KMS-11 (cell line): ENCODE data around the gene RIPOR2.

Source experiments
- H2AFZ ChIP-seq: fragments of 200-600 bp; sonication (generic); 2 replicates; pipeline ENCODE4 v1.6.1; 2016; ENCODE audit warnings: antibody characterized with exemption, mixed run types, low read depth
- H3K27ac ChIP-seq: fragments of 200-600 bp; sonication (generic); 2 replicates; pipeline ENCODE4 v1.6.1; 2016; ENCODE audit warnings: mild to moderate bottlenecking, mixed run types
- H3K27me3 ChIP-seq: fragments of 200-600 bp; sonication (generic); 2 replicates; pipeline ENCODE4 v1.6.1; 2017; ENCODE audit warnings: mild to moderate bottlenecking, low read depth, mixed run types, moderate library complexity; ENCODE audit not compliant: insufficient read depth
- H3K36me3 ChIP-seq: fragments of 200-600 bp; sonication (generic); 2 replicates; pipeline ENCODE4 v1.6.1; 2017; ENCODE audit warnings: mild to moderate bottlenecking, mixed run types; ENCODE audit not compliant: insufficient read depth
- H3K4me1 ChIP-seq: fragments of 200-600 bp; sonication (generic); 2 replicates; pipeline ENCODE4 v1.6.1; 2016; ENCODE audit warnings: mild to moderate bottlenecking, low read depth, mixed run types; ENCODE audit not compliant: poor library complexity, severe bottlenecking
- H3K4me2 ChIP-seq: fragments of 200-600 bp; sonication (generic); 2 replicates; pipeline ENCODE4 v1.7.0; 2016; ENCODE audit warnings: mild to moderate bottlenecking, mixed run types
- H3K4me3 ChIP-seq: fragments of 200-600 bp; sonication (generic); IDR thresholded peaks from 2 replicates; pipeline ENCODE4 v1.6.1; 2017; ENCODE audit warnings: low read depth, low read length, mixed read lengths; ENCODE audit not compliant: insufficient read depth
- H3K79me2 ChIP-seq: fragments of 200-600 bp; sonication (generic); 2 replicates; pipeline ENCODE4 v1.6.1; 2016; ENCODE audit warnings: low read depth, mixed run types; ENCODE audit not compliant: insufficient read depth
- H3K9ac ChIP-seq: fragments of 200-600 bp; sonication (generic); 2 replicates; pipeline ENCODE4 v1.6.1; 2016; ENCODE audit warnings: mild to moderate bottlenecking, mixed run types
- H4K20me1 ChIP-seq: fragments of 200-600 bp; sonication (generic); 2 replicates; pipeline ENCODE4 v1.6.1; 2016; ENCODE audit warnings: mild to moderate bottlenecking, mixed run types; ENCODE audit not compliant: insufficient read depth
- CTCF ChIP-seq: fragments of 200-600 bp; sonication (generic); conservative IDR thresholded peaks from 2 replicates; pipeline ENCODE4 v1.6.1; 2017; ENCODE audit warnings: low read depth, mild to moderate bottlenecking, antibody characterized with exemption, low read length, moderate library complexity, mixed read lengths

The RIPOR2 gene

GRCh38 chr6:24935366-24936152 is at the start of gene RIPOR2:
TSS of gene RIPOR2 (minus strand) at chr6:24935960. CDS start at chr6:24935898, 62 bp downstream.
- H3K4me1 ChIP-seq = peaks cover 10% of the 10 kb centered on the region

GRCh38 chr6:24985323-24985722 is 49.6 kb upstream of the RIPOR2 start:
- H3K27ac ChIP-seq = no peak overlapping the region
- H3K4me3 ChIP-seq = no peak overlapping the region
- no peak overlapping the region for H2AFZ ChIP-seq
- no peak for TF ChIP-seq CTCF
- H3K4me1 ChIP-seq = no peaks in the 10 kb centered on the region
- no peaks in the 10 kb centered on the region for H3K27me3 ChIP-seq
- H3K36me3 ChIP-seq = no peaks in the 10 kb centered on the region
- H3K79me2 ChIP-seq = no peaks in the 10 kb centered on the region
- no peak overlapping the region for H3K4me2 ChIP-seq
- H4K20me1 ChIP-seq = no peaks in the 10 kb centered on the region
- H3K9ac ChIP-seq = no peak overlapping the region

More at GRCh38 chr6:24935366-24936152, at the start of gene RIPOR2:
- H3K4me2 ChIP-seq = peak within 1 kb of the TSS; percentile 34; the same call in 1 of the 2 replicates
- no peaks in the 10 kb centered on the region for H3K27me3 ChIP-seq
- no peak within 1 kb of the TSS for H3K27ac ChIP-seq
- no peak within 1 kb of the TSS for H3K9ac ChIP-seq
- no peaks in the 10 kb centered on the region for H3K36me3 ChIP-seq
- H3K79me2 ChIP-seq = no peaks in the 10 kb centered on the region
- H2AFZ ChIP-seq = peak within 1 kb of the TSS; percentile 27; the same call in 1 of the 2 replicates
- H3K4me3 ChIP-seq = no peak within 1 kb of the TSS
- H4K20me1 ChIP-seq = no peaks in the 10 kb centered on the region
- no peak for TF ChIP-seq CTCF

GRCh38 chr6:24982231-24982630 is 46.5 kb upstream of the RIPOR2 start:
- Histone ChIP-seq H3K4me3 (no peak overlapping the region), H2AFZ (no peak overlapping the region), H3K9ac (no peak overlapping the region), H3K27ac (no peak overlapping the region), H3K4me2 (no peak overlapping the region), H3K79me2 (no peaks in the 10 kb centered on the region), H3K27me3 (no peaks in the 10 kb centered on the region), H3K4me1 (no peaks in the 10 kb centered on the region), H4K20me1 (no peaks in the 10 kb centered on the region), H3K36me3 (no peaks in the 10 kb centered on the region)
- TF ChIP-seq CTCF = no peak

GRCh38 chr6:24981386-24981760 is 45.6 kb upstream of the RIPOR2 start:
- no peak overlapping the region for H3K27ac ChIP-seq
- no peak overlapping the region for H3K4me3 ChIP-seq
- H3K79me2 ChIP-seq = no peaks in the 10 kb centered on the region
- no peak overlapping the region for H3K4me2 ChIP-seq
- H2AFZ ChIP-seq = no peak overlapping the region
- H3K36me3 ChIP-seq = no peaks in the 10 kb centered on the region
- H4K20me1 ChIP-seq = no peaks in the 10 kb centered on the region
- no peaks in the 10 kb centered on the region for H3K27me3 ChIP-seq
- no peak for TF ChIP-seq CTCF
- no peak overlapping the region for H3K9ac ChIP-seq
- no peaks in the 10 kb centered on the region for H3K4me1 ChIP-seq
